ENCODE measurements around the gene OLFM4. TPM values are rescaled to one million over a fixed set of nuclear protein-coding genes. Genes with fewer than 3 reads are reported as not detected.

The OLFM4 gene
- total RNA-seq, 1 experiment from 2014 or later, result not detected

DNA sequence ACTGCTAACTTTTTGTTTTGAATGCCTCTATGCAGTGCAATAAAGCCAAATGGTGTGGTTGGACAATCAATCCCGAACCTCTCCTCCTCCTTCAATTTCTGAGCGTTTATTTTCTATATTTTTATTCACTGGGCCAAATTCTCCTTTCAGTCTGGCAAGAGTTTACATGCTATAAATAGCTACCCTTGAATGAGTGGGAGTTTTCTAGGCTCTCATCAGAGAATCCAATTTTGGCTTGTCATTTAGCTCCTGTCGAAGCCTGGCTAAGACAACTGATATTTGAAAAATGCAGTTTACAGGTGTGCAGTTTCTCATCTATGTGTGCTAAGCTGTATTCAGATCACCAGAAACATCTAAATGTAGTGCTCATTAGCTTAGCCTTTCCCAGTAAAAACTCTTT is 61.8 kb downstream of the OLFM4 start:
- DNase-seq (ENCODE audit: low read depth, low spot score), result no peak
- H3K27ac ChIP-seq (ENCODE audit: low read length), result no peak overlapping the region
- no peaks in the 10 kb centered on the region for H3K4me1 ChIP-seq (ENCODE audit: control insufficient read depth, insufficient read depth, low read length)
- in situ Hi-C loops (cut with HindIII; ENCODE audit: low pct_unique_long_range_greater_than_20kb, low sequenced_read_pairs), result no loop called here
- POLR2A ChIA-PET, result no interaction called here
- no peaks in the 10 kb centered on the region for H3K36me3 ChIP-seq (ENCODE audit: control insufficient read depth, insufficient read depth, low read length)
- no peak overlapping the region for H3K4me3 ChIP-seq (ENCODE audit: low read depth in 2 of 2, low read length in 2 of 2)
- H3K27me3 ChIP-seq (ENCODE audit: control insufficient read depth, insufficient read depth, low read length), result no peaks in the 10 kb centered on the region
- CTCF ChIA-PET, result no interaction called here
- H3K9me3 ChIP-seq (ENCODE audit: control insufficient read depth, insufficient read depth, low read depth, low read length), result no peaks in the 10 kb centered on the region
- BruUV-seq (replicated peaks), result no TSS peak
- TF ChIP-seq TCF7L2 (IDR thresholded peaks at IDR 0.05; ENCODE audit: low read depth, low read length), result no peak
- no peak for TF ChIP-seq POLR2AphosphoS5 (IDR thresholded peaks at IDR 0.05; ENCODE audit: low read depth, low read length)
- TF ChIP-seq SIN3A (IDR thresholded peaks at IDR 0.05; ENCODE audit: borderline replicate concordance, insufficient read depth, low read depth, low read length), result no peak
- TF ChIP-seq, protein P1, sequence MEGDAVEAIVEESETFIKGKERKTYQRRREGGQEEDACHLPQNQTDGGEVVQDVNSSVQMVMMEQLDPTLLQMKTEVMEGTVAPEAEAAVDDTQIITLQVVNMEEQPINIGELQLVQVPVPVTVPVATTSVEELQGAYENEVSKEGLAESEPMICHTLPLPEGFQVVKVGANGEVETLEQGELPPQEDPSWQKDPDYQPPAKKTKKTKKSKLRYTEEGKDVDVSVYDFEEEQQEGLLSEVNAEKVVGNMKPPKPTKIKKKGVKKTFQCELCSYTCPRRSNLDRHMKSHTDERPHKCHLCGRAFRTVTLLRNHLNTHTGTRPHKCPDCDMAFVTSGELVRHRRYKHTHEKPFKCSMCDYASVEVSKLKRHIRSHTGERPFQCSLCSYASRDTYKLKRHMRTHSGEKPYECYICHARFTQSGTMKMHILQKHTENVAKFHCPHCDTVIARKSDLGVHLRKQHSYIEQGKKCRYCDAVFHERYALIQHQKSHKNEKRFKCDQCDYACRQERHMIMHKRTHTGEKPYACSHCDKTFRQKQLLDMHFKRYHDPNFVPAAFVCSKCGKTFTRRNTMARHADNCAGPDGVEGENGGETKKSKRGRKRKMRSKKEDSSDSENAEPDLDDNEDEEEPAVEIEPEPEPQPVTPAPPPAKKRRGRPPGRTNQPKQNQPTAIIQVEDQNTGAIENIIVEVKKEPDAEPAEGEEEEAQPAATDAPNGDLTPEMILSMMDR (IDR thresholded peaks at IDR 0.05), result no peak
- intact Hi-C loops (cut with micrococcal nuclease; ENCODE audit: unreplicated experiment), result no loop called here
- ATAC-seq, result no peak

DNA sequence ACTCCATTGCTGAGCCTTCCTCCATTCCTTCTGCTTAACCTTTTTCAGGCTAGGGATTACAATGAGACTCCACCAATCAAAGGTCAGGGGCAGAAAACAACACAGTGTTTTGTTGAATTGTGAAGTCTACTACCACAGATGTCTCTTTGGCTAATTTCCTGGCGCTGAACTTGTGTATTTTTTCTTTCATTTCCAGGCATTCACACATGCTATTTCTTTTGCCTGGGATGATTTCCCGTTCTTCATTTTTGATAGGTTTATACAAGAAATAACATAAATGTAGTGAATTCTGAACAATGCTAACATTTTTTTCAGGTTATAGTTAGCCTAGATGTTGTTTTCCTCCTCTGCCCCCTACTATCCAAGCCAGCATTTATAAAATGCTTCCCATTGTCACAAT is 64.3 kb downstream of the OLFM4 start:
- CTCF ChIA-PET, result no interaction called here
- in situ Hi-C loops (cut with HindIII; ENCODE audit: low pct_unique_long_range_greater_than_20kb, low sequenced_read_pairs) (no loop called here), intact Hi-C loops (cut with micrococcal nuclease; ENCODE audit: unreplicated experiment) (no loop called here)
- no peak for ATAC-seq
- H3K36me3 ChIP-seq (ENCODE audit: control insufficient read depth, insufficient read depth, low read length), result no peaks in the 10 kb centered on the region
- H3K9me3 ChIP-seq (ENCODE audit: control insufficient read depth, insufficient read depth, low read depth, low read length), result no peaks in the 10 kb centered on the region
- no peak for DNase-seq (ENCODE audit: low read depth, low spot score)
- TF ChIP-seq, protein P2, sequence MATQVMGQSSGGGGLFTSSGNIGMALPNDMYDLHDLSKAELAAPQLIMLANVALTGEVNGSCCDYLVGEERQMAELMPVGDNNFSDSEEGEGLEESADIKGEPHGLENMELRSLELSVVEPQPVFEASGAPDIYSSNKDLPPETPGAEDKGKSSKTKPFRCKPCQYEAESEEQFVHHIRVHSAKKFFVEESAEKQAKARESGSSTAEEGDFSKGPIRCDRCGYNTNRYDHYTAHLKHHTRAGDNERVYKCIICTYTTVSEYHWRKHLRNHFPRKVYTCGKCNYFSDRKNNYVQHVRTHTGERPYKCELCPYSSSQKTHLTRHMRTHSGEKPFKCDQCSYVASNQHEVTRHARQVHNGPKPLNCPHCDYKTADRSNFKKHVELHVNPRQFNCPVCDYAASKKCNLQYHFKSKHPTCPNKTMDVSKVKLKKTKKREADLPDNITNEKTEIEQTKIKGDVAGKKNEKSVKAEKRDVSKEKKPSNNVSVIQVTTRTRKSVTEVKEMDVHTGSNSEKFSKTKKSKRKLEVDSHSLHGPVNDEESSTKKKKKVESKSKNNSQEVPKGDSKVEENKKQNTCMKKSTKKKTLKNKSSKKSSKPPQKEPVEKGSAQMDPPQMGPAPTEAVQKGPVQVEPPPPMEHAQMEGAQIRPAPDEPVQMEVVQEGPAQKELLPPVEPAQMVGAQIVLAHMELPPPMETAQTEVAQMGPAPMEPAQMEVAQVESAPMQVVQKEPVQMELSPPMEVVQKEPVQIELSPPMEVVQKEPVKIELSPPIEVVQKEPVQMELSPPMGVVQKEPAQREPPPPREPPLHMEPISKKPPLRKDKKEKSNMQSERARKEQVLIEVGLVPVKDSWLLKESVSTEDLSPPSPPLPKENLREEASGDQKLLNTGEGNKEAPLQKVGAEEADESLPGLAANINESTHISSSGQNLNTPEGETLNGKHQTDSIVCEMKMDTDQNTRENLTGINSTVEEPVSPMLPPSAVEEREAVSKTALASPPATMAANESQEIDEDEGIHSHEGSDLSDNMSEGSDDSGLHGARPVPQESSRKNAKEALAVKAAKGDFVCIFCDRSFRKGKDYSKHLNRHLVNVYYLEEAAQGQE (IDR thresholded peaks at IDR 0.05; ENCODE audit: insufficient read depth in 1 of 2, low read depth in 2 of 2, low read length in 1 of 2), result no peak
- TF ChIP-seq, protein P1 (IDR thresholded peaks at IDR 0.05), result no peak
- TF ChIP-seq TCF7L2 (IDR thresholded peaks at IDR 0.05; ENCODE audit: low read depth, low read length), result no peak
- POLR2A ChIA-PET, result no interaction called here
- no peak overlapping the region for H3K4me3 ChIP-seq (ENCODE audit: low read depth in 2 of 2, low read length in 2 of 2)
- H3K4me1 ChIP-seq (ENCODE audit: control insufficient read depth, insufficient read depth, low read length), result no peaks in the 10 kb centered on the region
- no peak overlapping the region for H3K27ac ChIP-seq (ENCODE audit: low read length)
- H3K27me3 ChIP-seq (ENCODE audit: control insufficient read depth, insufficient read depth, low read length), result no peaks in the 10 kb centered on the region
- BruUV-seq (replicated peaks), result no TSS peak

DNA sequence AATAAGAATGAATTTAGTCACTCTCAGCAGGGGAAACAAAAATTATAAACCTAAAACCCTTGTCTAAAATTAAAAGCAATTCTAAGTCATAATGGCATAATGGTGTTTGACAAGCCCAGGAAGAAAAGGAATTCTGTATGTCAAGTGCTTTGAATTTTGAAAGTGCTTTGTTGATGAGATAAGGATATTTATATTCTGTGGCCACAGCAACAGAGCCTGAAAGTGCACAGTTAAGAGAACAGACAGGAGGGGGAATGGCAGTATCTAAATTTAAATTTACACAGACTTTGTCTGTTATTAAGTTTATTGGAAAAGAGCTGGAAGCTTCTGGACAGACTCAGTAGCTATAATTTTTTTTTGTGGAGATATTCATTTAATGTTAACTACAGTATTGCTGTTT is 69.8 kb downstream of the OLFM4 start:
- Histone ChIP-seq H3K4me3 (ENCODE audit: low read depth in 2 of 2, low read length in 2 of 2) (no peak overlapping the region), H3K27ac (ENCODE audit: low read length) (no peak overlapping the region), H3K36me3 (ENCODE audit: control insufficient read depth, insufficient read depth, low read length) (no peaks in the 10 kb centered on the region), H3K4me1 (ENCODE audit: control insufficient read depth, insufficient read depth, low read length) (no peaks in the 10 kb centered on the region), H3K9me3 (ENCODE audit: control insufficient read depth, insufficient read depth, low read depth, low read length) (no peaks in the 10 kb centered on the region), H3K27me3 (ENCODE audit: control insufficient read depth, insufficient read depth, low read length) (no peaks in the 10 kb centered on the region)
- no TSS peak for BruUV-seq (replicated peaks)
- intact Hi-C loops (cut with micrococcal nuclease; ENCODE audit: unreplicated experiment) (no loop called here), in situ Hi-C loops (cut with HindIII; ENCODE audit: low pct_unique_long_range_greater_than_20kb, low sequenced_read_pairs) (no loop called here)
- ATAC-seq (no peak), DNase-seq (ENCODE audit: low read depth, low spot score) (no peak)
- TF ChIP-seq SIN3A (IDR thresholded peaks at IDR 0.05; ENCODE audit: borderline replicate concordance, insufficient read depth, low read depth, low read length) (no peak), POLR2AphosphoS5 (IDR thresholded peaks at IDR 0.05; ENCODE audit: low read depth, low read length) (no peak), TCF7L2 (IDR thresholded peaks at IDR 0.05; ENCODE audit: low read depth, low read length) (no peak)
- ChIA-PET CTCF (no interaction called here), POLR2A (no interaction called here)
